Superior temporal gyrus (tissue), 1 donor: ENCODE results near the gene RDM1.
"Not testable (repeated sequence)": the region's sequence is repeated elsewhere in the genome, so short reads cannot be mapped to it uniquely, and the experiment has no call there.

ENCODE experiments used
- DNase-seq: peaks from one replicate; pipeline ENCODE4 v3.0.0-alpha.2; 2016; ENCODE audit errors: extremely low spot score

The RDM1 gene

DNA sequence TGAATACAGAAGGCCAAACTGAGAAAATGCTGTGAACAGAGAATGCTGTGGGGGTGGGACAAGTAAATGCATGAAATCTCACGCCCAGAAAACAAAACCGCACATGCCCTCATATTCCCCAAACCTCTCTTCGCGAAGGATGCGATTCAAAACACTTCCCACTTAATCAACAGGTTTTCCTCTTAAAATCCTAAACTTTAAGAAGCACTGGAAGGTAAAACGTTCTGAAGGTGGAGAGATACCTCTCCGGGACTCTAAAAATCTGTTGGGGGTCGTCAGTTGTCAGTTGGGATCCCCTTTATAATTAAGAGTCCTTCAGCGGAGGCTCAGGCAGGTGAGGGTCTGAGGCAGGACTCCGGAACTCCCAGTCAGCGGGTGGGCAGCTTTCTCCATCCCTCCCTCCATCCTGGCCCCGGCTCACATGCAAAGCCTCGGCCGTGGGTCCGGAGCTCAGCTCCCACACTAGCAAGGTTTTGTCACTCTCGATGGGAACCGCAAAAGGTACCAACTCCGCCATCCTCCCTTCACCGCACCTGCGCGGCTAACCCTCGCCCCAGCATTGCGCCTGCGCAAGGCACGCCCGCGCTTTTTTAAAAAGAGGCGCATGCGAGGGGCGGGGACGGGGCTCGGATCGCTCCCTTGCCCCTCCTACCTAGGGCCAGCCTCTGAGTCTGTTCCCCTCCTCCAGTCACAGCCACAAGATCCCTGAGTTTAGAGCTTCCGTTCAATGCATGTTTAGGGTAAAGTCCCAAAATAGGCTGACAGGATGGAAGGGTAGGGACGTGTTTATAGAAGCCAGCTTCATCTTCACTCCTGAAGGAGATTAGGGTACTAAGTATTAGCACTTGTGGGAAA, at the start of gene RDM1:
TSS of gene RDM1 (minus strand) at position 563 of the 855 bp plus-strand sequence. CDS start at position 517, 46 bp downstream.
- DNase-seq: peak; percentile 31

DNA sequence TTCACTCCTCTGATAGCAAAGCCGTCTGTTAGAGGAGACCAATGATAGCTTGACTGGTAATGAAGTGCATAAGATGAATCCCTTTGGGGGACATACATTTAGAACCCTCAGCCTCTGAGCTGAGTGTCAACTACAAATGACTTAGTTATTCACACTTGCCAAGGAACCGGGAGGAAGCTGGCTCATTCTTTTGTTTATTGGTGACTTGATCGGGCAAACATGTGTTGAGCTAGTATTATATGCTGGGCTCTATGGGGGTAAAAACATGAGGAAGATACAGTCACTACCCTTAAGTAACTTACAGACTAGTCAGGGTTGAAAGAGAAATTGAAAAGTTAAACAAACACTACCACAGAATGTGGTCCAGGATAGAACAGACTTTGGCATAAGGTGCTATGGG, 47.8 kb upstream of the RDM1 start:
- DNase-seq: no peak

GRCh38 chr17:35977509-35977908, 46.9 kb upstream of the RDM1 start:
- no peak for DNase-seq

GRCh38 chr17:35973333-35974260, 43.0 kb upstream of the RDM1 start:
- no peak for DNase-seq

GRCh38 chr17:35972945-35973332, 42.4 kb upstream of the RDM1 start:
- DNase-seq: no peak

DNA sequence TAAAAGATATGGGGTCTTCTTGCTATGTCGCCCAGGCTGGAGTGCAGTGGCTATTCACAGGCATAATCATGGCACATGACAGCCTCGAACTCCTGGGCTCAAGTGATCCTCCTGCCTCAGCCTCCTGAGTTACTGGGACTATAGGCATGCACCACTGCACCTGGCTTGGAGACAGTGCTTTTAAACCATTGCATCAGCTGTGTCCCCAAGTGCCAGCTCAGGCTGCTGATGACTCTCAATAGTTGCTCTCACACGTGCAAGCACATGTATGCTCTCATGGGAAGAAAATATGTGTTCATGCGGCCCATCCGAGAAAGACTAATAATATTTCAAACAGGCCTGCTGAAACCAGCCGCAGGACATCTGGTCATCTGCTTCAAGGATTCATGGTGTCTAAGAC, 42.0 kb upstream of the RDM1 start:
- DNase-seq: no peak

GRCh38 chr17:35972066-35972465, 41.5 kb upstream of the RDM1 start:
- no peak for DNase-seq

DNA sequence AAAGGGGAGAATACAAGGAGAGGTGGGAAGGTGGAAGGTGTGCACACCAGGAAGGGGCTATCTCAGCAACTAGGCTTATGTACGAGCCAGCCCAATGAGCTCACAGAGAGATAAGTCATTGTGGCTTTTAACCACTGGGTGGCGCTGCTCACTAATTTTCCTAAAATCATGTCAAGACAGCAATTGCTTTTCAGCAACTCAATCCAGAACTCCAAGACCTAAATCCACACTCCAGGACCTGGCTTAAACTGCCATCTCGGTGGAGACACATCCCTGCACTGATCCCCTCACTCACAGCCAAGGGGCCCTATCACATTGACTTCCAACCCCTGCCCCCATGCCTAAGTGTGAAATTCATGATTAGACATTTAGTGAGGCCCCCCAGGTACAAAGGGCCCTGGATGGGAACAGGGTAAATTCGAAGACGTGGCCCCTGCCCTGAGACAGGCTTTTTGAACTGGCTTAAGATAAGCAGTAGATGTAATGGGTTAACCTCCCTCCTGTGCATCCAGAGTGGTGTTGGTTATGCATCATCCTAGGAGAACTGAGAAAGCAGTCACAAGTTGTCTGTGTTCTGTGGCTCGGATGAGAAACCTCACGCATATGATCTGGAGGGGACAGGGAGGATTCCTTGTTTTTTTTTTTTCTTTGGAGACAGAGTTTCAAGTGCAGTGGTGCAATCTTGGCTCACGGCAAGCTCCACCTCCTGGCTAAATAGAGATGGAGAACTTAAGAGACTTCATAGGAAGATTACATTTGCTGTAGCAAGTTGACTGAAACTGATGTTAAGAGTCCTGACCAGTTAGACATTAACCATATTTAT, 39.2 kb upstream of the RDM1 start:
- DNase-seq: peak; percentile 97

DNA sequence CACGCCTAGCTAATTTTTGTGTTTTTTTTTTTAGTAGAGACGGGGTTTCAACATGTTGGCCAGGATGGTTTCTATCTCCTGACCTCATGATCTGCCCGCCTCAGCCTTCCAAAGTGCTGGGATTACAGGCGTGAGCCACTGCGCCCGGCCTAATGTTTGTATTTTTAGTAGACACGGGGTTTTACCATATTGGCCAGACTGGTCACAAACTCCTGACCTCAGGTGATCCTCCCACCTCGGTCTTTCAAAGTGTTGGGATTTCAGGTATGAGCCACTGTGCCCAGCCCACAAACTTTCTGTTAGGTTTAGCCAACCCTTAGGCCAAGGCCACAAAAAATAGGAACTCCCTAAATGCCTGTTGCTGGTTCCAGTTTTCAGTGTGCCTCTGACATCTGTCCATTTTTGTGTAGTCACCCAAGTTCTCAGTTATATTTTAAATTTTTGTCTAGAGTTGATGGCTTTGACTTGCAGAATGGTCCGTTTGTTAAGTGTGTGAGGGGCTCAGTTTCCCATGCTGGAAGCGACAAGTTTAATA, 38.0 kb upstream of the RDM1 start:
- no peak for DNase-seq

DNA sequence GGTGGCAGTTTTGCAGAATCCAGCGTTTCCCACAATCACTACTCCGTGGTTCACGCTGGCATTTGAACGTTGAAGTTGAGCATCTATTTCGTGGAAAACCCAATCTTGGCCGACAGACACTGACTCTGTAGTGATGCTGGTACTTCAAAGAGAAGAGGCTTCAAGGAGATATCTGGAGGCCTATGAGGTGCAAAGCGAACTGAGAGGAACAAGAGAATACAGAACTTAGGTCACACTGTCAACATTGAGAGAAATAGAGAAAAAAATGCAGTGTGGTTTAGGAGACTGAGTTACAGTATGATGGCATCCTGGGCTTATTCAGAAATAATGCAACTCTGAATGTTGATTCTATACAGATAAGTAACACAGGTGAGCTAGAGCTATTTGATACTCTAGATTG, 34.7 kb upstream of the RDM1 start:
- DNase-seq: no peak

DNA sequence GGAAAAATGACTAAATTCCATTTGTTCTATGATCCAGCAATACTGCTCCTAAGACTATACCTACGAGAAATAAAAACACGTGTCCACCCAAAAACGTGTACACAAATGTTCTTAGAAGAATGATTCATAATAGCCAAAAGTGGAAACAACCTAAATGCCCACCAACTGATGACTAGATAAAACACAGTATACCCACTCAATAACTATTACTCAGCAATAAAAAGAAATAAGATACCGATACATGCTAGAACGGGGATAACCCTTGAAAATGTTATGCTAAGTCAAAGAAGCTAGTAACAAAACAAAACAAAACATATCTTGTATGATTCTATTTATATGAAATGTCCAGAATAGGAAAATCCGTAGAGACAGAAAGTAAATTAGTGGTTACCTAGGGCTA, 33.1 kb upstream of the RDM1 start:
- no peak for DNase-seq

DNA sequence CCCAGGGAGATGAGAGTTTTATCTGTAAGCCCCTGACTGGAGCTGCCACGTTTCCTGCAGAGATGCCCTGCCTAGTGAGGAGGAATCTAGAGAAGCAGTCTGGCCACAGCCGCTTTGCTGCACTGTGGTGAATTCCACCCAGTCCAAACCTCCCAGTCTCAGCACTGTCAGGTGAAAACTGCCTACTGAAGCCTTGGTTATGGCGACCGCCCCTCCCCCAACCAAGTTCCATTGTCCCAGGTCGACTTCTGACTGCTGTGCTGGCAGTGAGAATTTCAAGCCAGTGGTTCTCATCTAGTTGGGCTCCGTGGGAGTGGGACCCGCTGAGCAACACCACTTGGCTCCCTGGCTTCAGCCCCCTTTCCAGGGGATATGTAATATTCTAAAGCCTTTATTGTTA, 23.1 kb upstream of the RDM1 start:
- no peak for DNase-seq

DNA sequence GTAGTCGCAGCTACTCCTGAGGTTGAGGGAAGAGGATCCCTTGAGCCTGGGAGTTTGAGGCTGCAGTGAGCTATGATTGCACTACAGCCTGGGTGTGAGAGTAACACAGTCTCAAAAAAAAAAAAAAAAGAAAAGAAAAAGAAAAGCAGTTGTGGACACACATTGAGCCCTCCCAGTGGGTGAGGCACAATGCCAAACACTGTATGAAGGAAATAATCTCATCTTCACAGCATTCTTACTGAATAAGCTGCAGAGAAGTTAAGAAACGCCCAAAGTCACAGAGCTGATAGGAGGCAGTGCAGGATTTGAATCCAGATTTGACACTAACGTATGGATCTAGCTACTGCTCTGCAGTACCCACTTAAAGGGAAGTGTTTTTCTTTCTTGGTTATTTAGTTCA, 18.8 kb upstream of the RDM1 start:
- no peak for DNase-seq

DNA sequence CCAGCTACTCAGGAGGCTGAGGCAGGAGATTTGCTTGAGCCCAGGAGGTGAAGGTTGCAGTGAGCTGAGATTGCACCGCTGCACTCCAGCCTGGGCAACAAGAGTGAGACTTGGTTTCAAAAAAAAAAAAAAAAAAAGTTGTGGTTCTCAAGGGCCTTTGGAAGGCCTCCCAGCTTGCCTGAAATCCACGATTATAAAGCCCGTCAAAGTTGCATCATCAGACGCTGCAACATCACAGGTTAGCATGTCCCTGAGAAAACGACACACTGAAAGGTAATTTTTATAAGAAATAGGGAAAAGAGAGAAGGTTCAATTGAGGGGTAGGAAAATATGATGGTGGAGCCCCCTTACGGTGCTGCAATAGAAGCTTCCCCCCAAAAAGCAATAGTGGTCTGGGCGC, 17.5 kb upstream of the RDM1 start:
- no peak for DNase-seq

DNA sequence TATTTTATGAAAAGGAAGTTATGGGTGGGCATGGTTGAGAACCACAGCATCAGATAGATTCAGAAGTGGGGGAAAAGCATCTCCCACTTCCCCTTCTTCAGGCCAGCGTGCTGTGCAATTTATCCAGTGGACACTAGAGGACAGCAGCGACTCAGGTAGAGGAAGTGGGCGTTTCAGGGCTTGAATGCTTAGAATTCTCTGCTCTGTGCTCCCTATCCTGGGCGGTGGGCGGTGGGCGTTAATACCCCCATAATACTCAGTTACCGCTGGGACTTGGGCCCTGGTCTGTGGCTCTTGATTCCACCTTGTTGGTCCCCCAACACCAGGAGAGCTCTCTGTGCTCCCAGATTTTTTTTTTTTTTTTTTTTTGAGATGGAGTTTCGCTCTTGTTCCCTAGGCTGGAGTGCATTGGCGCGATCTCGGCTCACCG, 16.6 kb upstream of the RDM1 start:
- no peak for DNase-seq

DNA sequence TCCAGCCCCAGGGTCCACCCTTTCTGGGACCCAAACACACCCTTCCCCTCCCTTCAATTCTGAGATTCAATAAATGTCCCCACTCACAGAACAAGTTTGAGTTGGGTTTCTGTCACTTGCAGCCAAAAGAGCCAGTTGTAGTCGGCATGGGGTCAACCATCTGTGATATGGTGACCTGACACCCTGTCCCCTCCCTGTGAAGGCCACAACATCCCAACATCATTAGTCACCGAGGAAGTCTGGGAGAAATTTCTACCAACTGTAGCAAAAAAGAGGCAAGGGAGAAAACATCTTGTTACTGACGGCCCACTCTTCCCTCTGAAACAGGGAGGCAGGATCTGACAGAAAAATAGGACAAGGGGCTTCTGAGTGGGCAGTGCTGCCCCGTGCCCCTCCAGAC, 13.6 kb upstream of the RDM1 start:
- DNase-seq: no peak

DNA sequence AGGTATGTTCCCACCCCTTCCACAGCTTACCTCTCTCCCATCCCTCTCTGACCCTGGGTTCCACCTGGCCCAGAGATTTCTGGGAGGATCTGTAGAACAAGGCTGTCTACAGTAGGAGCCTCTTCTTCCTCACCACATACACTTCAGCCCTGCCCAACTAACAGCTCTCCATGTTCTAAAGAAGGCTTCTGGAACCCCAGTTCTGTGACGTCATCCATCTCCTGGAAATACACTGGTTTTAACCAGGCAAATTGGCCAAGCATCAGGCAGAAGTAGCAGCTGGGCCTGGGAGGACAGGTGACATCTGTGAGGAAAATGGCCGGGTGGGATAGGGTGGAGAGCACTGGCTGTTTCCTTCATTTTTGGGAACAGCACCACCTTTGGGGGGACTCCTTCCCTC, 13.0 kb upstream of the RDM1 start, which contains the start of gene LYZL6:
TSS of gene LYZL6 (minus strand) at position 177 of the 400 bp plus-strand sequence. CDS start 4,357 bp downstream, outside the sequence.
- DNase-seq: no peak

- no peak for DNase-seq
Measured at GRCh38 chr17:35942588-35943186, 12.1 kb upstream of the RDM1 start.

DNA sequence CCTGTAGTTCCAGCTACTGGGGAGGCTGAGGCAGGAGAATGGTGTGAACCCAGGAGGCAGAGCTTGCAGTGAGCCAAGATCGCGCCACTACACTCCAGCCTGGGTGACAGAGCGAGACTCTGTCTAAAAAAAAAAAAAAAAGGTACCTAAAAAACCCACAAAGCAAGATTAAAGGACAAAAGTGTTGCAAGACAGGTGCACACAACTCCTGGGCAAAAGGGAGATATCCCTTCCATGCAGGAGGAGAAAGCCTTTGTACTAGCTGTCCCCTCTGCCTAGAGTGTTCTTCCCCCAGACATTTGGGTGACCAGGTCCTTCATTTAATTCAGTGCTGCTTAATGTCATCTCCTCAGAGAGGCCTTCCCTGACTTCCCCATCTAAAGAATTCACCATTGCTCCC, 7.9 kb upstream of the RDM1 start:
- not testable (repeated sequence) for DNase-seq

- DNase-seq: no peak
Measured at GRCh38 chr17:35936063-35936462, 5.5 kb upstream of the RDM1 start.

DNA sequence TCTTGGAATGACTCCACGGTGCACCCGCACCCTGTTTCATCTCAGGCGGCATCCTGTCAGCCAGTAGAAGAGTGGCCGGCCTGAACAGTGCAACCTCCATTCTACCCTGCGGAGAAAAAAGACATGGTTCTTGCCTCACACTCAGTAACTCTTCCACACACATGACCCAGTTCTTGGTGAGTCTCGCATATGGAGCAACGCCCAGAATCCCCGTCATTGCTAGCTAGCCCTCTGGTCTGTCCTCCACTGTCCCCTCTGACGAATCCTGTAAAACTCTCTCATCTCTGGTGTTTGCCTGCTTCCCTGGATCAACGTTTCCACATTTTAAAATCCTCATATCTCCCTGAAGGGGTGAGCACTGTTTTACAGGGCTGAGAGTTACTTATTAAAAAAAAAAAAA, 4.2 kb upstream of the RDM1 start:
- DNase-seq: no peak
